HG03460 (cell line): ENCODE results near the gene PDXK.
"Not testable (repeated sequence)": the region's sequence is repeated elsewhere in the genome, so short reads cannot be mapped to it uniquely, and the experiment has no call there.

ENCODE experiments used
- ATAC-seq: cut with Tn5 transposase; IDR thresholded peaks from one replicate; pipeline ENCODE4 v1.9.1; 2021; ENCODE audit not compliant: unreplicated experiment

PDXK gene

GRCh38 chr21:43697758-43698643 is 20.9 kb upstream of the PDXK start:
- no peak for ATAC-seq

- ATAC-seq = not testable (repeated sequence)
Measured at GRCh38 chr21:43699492-43699777, 19.5 kb upstream of the PDXK start.

GRCh38 chr21:43699933-43700599 is 18.9 kb upstream of the PDXK start:
- no peak for ATAC-seq

DNA sequence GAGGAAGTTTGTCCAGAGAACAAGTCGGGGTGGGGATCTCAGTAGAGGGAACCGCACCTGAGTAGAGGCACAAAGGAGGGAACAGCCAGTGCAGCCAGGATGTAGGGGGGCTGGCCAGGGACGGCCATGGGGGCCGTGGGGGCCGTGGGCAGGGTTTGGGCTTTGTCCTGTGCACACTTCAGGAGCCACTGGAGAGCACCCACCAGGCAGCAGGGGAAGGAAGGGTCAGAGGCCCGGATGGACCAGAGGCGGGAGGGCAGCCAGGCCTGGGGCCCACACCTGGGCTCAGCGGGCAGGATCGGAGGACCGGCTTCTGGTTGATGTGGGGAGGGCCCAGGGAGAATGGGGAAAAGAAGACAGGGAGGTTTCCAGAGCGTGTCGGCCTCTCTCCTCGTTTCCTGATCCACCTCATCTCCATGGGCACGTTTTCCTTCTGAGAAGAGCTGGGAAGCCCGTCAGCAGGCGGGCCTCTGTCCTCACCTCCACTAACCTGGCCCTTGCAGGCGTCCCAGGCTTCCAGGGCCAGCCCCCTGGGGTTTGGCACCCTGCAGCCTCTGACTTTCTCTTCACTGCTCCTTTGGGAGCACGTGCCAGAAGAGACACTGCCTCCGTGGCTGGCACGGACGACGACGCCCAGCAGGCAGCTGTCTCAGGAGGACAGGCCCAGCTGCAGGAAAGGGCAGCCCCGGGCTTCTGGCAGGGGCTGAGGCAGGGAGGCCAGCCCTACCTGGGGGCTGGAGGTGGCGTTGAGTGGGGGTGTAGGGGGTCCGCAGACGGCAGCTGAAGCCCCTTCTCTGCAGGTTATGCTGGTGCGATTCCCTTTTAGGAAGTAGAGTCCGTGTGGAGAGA is 16.8 kb upstream of the PDXK start:
- ATAC-seq = no peak

DNA sequence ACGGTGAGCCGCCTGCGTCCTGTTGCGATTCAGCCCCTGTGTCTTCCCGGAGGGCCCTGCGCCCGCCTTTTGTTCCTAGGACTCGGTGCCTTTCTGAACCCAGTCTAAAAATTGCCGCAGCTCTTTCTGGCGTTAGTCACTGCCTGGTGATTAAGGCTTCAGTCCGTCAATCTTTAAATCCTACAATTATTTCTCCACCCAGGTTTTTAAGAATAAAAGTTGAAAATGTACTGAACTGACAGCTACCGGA is 16.2 kb upstream of the PDXK start:
- no peak for ATAC-seq

GRCh38 chr21:43703035-43703880 is 15.7 kb upstream of the PDXK start:
- no peak for ATAC-seq

- no peak for ATAC-seq
Measured at GRCh38 chr21:43707462-43707861, 11.5 kb upstream of the PDXK start.

DNA sequence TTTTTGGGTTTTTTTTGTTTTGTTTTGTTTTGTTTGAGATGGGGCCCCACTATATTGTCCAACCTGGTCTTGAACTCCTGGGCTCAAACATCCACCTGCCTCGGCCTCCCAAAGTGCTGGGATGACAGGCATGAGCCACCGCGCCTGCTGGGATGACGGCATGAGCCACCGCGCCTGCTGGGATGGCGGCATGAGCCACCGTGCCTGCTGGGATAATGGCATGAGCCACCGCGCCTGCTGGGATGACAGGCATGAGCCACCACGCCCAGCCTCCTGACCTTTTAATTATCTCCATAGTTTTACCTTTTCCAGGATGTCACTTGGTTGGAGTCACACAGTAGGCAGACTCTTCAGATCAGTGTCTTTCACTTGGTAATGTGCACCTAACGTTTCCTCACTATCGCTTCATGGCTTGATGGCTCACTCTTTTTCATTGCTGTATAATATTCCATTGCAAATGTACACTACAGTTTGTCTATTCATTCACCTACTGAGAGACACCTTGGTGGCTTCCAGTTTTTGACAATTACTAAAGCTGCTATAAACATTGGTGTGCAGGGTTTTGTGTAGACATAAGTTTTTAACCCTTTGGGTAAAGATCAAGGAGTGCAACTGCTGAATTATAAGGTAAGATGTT is 10.1 kb upstream of the PDXK start:
- ATAC-seq = no peak

GRCh38 chr21:43712268-43712942 is 6.5 kb upstream of the PDXK start:
- no peak for ATAC-seq

GRCh38 chr21:43713123-43713522 is 5.8 kb upstream of the PDXK start:
- ATAC-seq = not testable (repeated sequence)

- peak; percentile 38 for ATAC-seq
Measured at GRCh38 chr21:43716376-43717165, 2.4 kb upstream of the PDXK start.

GRCh38 chr21:43717166-43717853 is 1.6 kb upstream of the PDXK start:
- no peak for ATAC-seq

DNA sequence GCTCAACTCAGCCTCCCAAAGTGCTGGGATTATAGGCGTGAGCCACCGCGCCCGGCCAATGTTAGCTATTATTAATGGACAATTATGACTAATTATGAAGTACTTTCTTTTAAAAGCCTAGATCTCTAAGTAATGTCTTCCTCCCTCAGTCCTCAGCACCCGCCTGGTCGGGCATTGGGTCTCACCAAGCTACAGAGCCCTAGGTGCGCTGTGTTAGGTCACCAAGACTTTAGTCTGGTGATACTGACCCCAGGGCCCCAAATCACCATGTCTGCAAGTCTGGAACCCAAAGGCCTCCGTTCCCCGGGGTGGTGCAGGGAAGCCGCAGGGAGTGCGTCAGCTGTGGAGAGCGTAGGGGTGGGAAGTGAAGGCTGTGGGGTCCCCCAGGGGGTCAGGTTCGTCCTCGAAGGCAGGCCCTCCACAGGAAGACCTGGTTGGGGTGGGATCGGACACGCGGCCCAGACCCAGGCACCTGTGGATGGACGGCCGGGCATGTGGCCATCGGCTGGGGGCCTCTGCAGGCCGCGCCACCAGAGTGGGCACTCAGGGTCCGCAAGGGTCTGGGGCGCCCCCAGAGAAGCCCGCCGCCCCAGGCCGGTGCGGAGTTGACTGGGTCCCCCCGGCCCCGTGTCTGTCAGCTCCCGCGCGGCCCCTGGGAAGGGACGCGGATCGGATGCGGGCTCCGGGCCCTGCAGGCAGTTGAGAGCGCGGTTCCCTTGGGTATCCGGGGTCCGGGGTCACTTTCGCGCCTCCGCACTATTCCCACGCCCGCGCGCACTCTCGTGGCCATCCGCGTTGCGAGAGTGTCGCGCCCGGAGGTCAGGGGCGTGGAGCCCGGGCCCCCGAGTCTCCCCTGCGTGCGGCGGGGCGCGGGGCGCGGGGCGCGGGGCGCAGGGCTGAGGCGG is 710 bp upstream of the PDXK start:
- ATAC-seq = no peak

DNA sequence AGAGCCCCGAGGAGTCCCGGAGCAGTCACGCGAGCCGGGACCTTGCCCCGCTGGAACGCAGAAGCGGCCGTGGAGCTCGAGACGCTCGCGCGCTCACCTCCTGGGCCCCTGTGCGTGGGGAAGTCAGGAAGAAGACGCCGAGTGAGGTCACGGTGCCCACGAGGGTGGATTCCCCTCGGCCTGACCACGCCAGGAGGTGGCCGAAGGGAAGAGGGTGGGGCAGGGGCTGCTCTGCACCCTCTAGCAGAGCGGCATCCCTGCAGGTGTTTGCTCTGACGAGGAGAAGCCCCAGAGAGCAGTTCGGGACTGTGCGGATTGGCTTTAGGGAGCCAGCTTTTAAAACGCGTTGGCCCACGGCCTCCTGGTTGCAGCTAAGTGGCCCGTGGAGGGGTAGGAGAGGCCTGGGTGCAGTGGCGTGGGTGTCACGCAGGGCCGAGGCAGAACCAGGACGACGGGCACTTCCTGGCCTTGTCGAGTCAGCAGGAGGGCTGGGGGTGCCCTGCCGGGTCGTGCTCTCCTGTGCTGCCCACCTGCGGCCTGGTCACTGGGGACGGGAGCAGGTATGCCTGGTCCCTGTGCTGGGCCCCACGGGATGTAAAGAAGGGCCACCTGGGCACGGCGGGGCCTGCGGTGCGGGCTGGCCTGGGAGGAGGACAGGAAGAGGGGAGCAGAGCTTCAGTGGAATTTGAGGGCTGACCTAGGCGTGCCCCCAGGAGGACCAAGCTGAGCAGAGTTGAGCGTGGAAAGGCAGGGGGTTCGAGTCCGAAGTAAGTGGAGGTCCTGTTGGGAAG is 1.0 kb downstream of the PDXK start:
- peak; percentile 7 for ATAC-seq

DNA sequence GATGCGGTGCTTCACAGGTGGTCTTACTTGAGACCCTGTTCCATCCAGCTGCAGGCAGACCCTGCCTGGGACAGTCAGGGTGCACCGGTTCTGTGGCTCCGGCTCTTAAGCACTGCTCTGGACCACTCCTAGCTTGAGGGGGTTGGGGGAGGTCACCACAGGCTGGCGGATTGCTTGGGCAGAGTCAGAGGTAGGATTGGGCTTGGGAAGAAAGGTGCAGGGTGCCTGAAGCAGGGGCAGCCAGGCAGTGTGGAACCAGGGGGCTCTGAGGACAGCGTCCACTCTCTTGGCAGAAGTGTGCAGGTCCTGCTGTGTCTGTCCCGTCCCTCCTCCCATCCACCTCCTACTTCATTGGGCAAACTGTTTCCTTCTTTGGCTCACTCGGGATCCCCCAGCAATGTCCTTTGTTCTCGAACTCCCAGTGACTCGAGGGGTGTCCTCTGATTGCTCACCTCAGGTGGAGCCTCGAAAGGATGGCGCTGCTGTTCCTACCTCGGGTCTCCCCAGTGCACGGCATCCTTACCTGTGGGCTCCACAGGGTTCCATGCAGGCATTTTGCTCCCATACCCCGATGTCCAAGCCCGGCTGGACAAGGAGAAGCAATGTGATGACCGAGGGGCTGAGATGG is 1.7 kb downstream of the PDXK start:
- ATAC-seq = no peak

GRCh38 chr21:43721206-43721605 is 2.3 kb downstream of the PDXK start:
- ATAC-seq = no peak
